Endothelial cell of umbilical vein (primary cell): ENCODE results near the gene TRPT1. TPM values are rescaled to one million over a fixed set of nuclear protein-coding genes. Genes with fewer than 3 reads are reported as not detected.

Source experiments
- BruUV-seq: library from RNA; stranded (reverse); fragments of 400-500 nt; replicated peaks from 2 replicates; lab custom pipeline; 2021; lab: Mats Ljungman, UMichigan
- CTCF ChIA-PET: fragments of 300-600, 350-600 bp; sonication (Branson Sonifier 250); formaldehyde crosslinking; loops from one replicate; lab custom pipeline; 2021; ENCODE audit warnings: antibody characterized with exemption, inconsistent platforms; lab: Charles Lee
- POLR2A ChIA-PET: fragments of 300-600, 350-600 bp; sonication (Branson Sonifier 250); formaldehyde crosslinking; loops from one replicate; lab custom pipeline; 2021; ENCODE audit warnings: antibody characterized with exemption, inconsistent platforms; lab: Charles Lee
- DNase-seq: peaks from one replicate; pipeline ENCODE4 v3.0.0-alpha.2; 2011; ENCODE audit warnings: low read depth, low spot score
- FAIRE-seq: peaks from 2 replicates; lab custom pipeline; 2011; peaks lifted over from hg19 to GRCh38; lab: Jason Lieb, UNC
- H2AFZ ChIP-seq: 2 replicates; pipeline ENCODE4 v1.6.0; 2012; ENCODE audit warnings: low read depth, low read length, control low read depth, inconsistent platforms
- H3K27ac ChIP-seq: 2 replicates; pipeline ENCODE4 v1.5.1; 2011; ENCODE audit warnings: low read depth, mild to moderate bottlenecking, control low read depth, low read length, moderate library complexity; ENCODE audit not compliant: insufficient read depth
- H3K27me3 ChIP-seq, 2 experiments: 2 replicates each; pipeline versions ENCODE4 v1.6.0 to v1.6.1; 2011; ENCODE audit warnings: low read length in 2 of 2, mixed read lengths in 1 of 2; ENCODE audit not compliant: control insufficient read depth in 2 of 2, insufficient read depth in 2 of 2
- H3K36me3 ChIP-seq, 2 experiments: 2 replicates in 1 of 2; 3 replicates in 1 of 2; pipeline ENCODE4 v1.5.1; 2011; ENCODE audit warnings: low read length in 2 of 2, mild to moderate bottlenecking in 1 of 2, moderate library complexity in 1 of 2; ENCODE audit not compliant: control insufficient read depth in 2 of 2, insufficient read depth in 2 of 2; ENCODE audit errors: extremely low read depth in 1 of 2
- H3K4me1 ChIP-seq: 3 replicates; pipeline ENCODE4 v1.5.1; 2011; ENCODE audit warnings: mild to moderate bottlenecking, low read length; ENCODE audit not compliant: control insufficient read depth, insufficient read depth; ENCODE audit errors: extremely low read depth
- H3K4me2 ChIP-seq: 2 replicates; pipeline ENCODE4 v1.6.1; 2011; ENCODE audit warnings: low read length, control low read depth, mixed read lengths; ENCODE audit not compliant: insufficient read depth
- H3K4me3 ChIP-seq, 3 experiments: fragments of 200-600 bp in 1 of 3; sonication (generic), shearing (Covaris generic) in 1 of 3; replicated peaks in 1 of 3; 2 replicates each; pipeline ENCODE4 v1.5.1; 2011 to 2016; ENCODE audit warnings: control low read depth in 3 of 3, low read length in 3 of 3, mild to moderate bottlenecking in 2 of 3, inconsistent platforms in 1 of 3, low read depth in 1 of 3, moderate library complexity in 1 of 3; ENCODE audit not compliant: insufficient read depth in 1 of 3
- H3K79me2 ChIP-seq: 2 replicates; pipeline ENCODE4 v1.6.0; 2012; ENCODE audit warnings: low read length, inconsistent platforms; ENCODE audit not compliant: control insufficient read depth, insufficient read depth
- H3K9ac ChIP-seq: replicated peaks from 2 replicates; pipeline ENCODE3; 2011; ENCODE audit warnings: low read length, control low read depth; ENCODE audit not compliant: insufficient read depth; ENCODE audit errors: extremely low read depth
- H3K9me1 ChIP-seq: replicated peaks from 3 replicates; pipeline ENCODE4 v1.6.0; 2011; ENCODE audit warnings: mild to moderate bottlenecking, low read length; ENCODE audit not compliant: control insufficient read depth, insufficient read depth; ENCODE audit errors: extremely low read depth
- H3K9me3 ChIP-seq: replicated peaks from 2 replicates; pipeline ENCODE4 v1.5.1; 2012; ENCODE audit warnings: low read length, inconsistent platforms; ENCODE audit not compliant: control insufficient read depth, insufficient read depth
- H4K20me1 ChIP-seq: replicated peaks from 2 replicates; pipeline ENCODE3; 2011; ENCODE audit warnings: mild to moderate bottlenecking, low read length; ENCODE audit not compliant: control insufficient read depth, insufficient read depth; ENCODE audit errors: extremely low read depth
- CTCF ChIP-seq, 2 donors: IDR thresholded peaks; 1 replicate in 1 of 2; 2 replicates in 1 of 2; pipeline ENCODE4 v1.5.1; 2011; ENCODE audit warnings: low read length in 2 of 2, mild to moderate bottlenecking in 2 of 2, moderate library complexity in 2 of 2, control low read depth in 1 of 2, inconsistent platforms in 1 of 2, low read depth in 1 of 2; ENCODE audit not compliant: insufficient read depth in 1 of 2; ENCODE audit errors: extremely low read depth in 1 of 2
- EZH2 ChIP-seq: IDR thresholded peaks from 2 replicates; pipeline ENCODE4 v1.6.1; 2012; ENCODE audit warnings: borderline replicate concordance, low read depth, mild to moderate bottlenecking, moderate library complexity, low read length, inconsistent platforms; ENCODE audit not compliant: severe bottlenecking
- FOS ChIP-seq: IDR thresholded peaks from 2 replicates; pipeline ENCODE4 v1.6.1; 2011; ENCODE audit warnings: mild to moderate bottlenecking, low read length, moderate library complexity, borderline replicate concordance; ENCODE audit not compliant: insufficient read depth
- GATA2 ChIP-seq: IDR thresholded peaks from 2 replicates; pipeline ENCODE4 v1.7.0; 2011; ENCODE audit warnings: low read depth, mild to moderate bottlenecking, moderate library complexity, mixed read lengths, low read length; ENCODE audit not compliant: insufficient read length, insufficient read depth
- JUN ChIP-seq: IDR thresholded peaks from 2 replicates; pipeline ENCODE4 v1.6.1; 2011; ENCODE audit warnings: borderline replicate concordance, low read depth; ENCODE audit not compliant: insufficient read length, insufficient read depth
- MAX ChIP-seq: IDR thresholded peaks from 2 replicates; pipeline ENCODE4 v1.6.1; 2011; ENCODE audit not compliant: insufficient read depth, insufficient read length
- MYC ChIP-seq: IDR thresholded peaks from one replicate; pipeline ENCODE4 v1.6.1; 2011; ENCODE audit warnings: mild to moderate bottlenecking, low read depth, low read length
- POLR2A ChIP-seq: IDR thresholded peaks from 2 replicates; pipeline ENCODE4 v1.6.1; 2012; ENCODE audit warnings: low read depth, mild to moderate bottlenecking, control low read depth, low read length
- POLR2AphosphoS5 ChIP-seq: IDR thresholded peaks from 2 replicates; pipeline ENCODE4 v1.6.1; 2012; ENCODE audit warnings: low read depth, mild to moderate bottlenecking, control low read depth, low read length, moderate library complexity; ENCODE audit not compliant: insufficient read depth
- dilution Hi-C: fragments of 300-500 bp; cut with MboI; formaldehyde crosslinking; loops from one replicate; pipeline ENCODE4 v1.15.0; 2019; ENCODE audit warnings: low sequenced_read_pairs; ENCODE audit not compliant: extremely low pct_ligation_motif_present
- intact Hi-C: fragments of 100-400 bp; cut with micrococcal nuclease; formaldehyde crosslinking; loops from one replicate; pipeline ENCODE4 v1.10.0; 2022
- polyA plus RNA-seq, 4 experiments: library from polyadenylated mRNA; depleted of rRNA in 3 of 4; stranded (reverse) in 3 of 4; unstranded in 1 of 4; fragments of >200 nt; gene quantifications; 2 replicates each; pipeline versions ENCODE4 v1.2.1 to v1.2.3, GENCODE V29; 2011 to 2012; ENCODE audit warnings: missing spikeins in 1 of 4
- total RNA-seq: library from RNA; stranded (reverse); gene quantifications from 2 replicates; pipeline ENCODE4 v1.2.3, GENCODE V29; 2021

The TRPT1 gene
- total and polyA plus RNA-seq, 2 donors (not counting 3 experiments of a cell fraction or from before 2014, with no cell fraction given), result 26.2 to 56.6 TPM

DNA sequence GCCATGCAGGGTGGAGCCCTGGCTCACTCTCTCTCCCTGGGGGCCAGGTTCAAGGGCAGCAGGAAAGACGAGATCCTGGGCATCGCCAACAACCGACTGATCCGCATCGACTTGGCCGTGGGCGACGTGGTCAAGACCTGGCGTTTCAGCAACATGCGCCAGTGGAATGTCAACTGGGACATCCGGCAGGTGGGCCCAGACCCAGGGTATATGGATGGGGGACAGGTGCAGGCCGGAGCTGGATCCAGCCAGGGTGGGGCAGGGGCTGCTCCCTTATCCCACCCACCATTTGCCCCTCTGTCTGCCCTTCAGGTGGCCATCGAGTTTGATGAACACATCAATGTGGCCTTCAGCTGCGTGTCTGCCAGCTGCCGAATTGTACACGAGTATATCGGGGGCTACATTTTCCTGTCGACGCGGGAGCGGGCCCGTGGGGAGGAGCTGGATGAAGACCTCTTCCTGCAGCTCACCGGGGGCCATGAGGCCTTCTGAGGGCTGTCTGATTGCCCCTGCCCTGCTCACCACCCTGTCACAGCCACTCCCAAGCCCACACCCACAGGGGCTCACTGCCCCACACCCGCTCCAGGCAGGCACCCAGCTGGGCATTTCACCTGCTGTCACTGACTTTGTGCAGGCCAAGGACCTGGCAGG, 2.9 kb downstream of the TRPT1 start:
- peaks cover 0 to 6% of the 10 kb centered on the region in 2 experiments for H3K36me3 ChIP-seq
- peaks cover 13% of the 10 kb centered on the region for H3K4me1 ChIP-seq
- no peak overlapping the region for H3K27ac ChIP-seq
- peaks cover 8% of the 10 kb centered on the region for H3K79me2 ChIP-seq
- H2AFZ ChIP-seq, result no peak overlapping the region
- intact Hi-C loops (no loop called here), dilution Hi-C loops (no loop called here)
- no peak for DNase-seq
- H3K9me3 ChIP-seq, result no peaks in the 10 kb centered on the region
- no peak overlapping the region for H3K4me3 ChIP-seq
- no peaks in the 10 kb centered on the region for H3K27me3 ChIP-seq
- ChIA-PET CTCF (interaction anchor here (0.9 to 1.7 kb wide), 5 partner anchors 16 to 81 kb away, joined by 3 to 7 read pairs (median 4); no protein-coding TSS in a partner anchor), POLR2A (no interaction called here)
- no peak overlapping the region for H3K9ac ChIP-seq
- TF ChIP-seq FOS, result no peak
- no peak for TF ChIP-seq GATA2
- TF ChIP-seq POLR2AphosphoS5, result no peak
- no peak for TF ChIP-seq MAX
- no peak for TF ChIP-seq POLR2A
- no peak for TF ChIP-seq JUN
- no peak for TF ChIP-seq MYC
- TF ChIP-seq EZH2, result no peak
- no peak for TF ChIP-seq CTCF (IDR thresholded peaks at IDR 0.05; ENCODE audit: extremely low read depth in 1 of 2, insufficient read depth in 1 of 2, low read depth in 1 of 2, low read length in 2 of 2)
- TSS peak; percentile 17 for BruUV-seq
- no peak overlapping the region for H3K4me2 ChIP-seq
- no peaks in the 10 kb centered on the region for H3K9me1 ChIP-seq
- H4K20me1 ChIP-seq, result no peaks in the 10 kb centered on the region
- FAIRE-seq, result no peak
